ENCODE data around the gene MAGI2.

MAGI2 gene

DNA sequence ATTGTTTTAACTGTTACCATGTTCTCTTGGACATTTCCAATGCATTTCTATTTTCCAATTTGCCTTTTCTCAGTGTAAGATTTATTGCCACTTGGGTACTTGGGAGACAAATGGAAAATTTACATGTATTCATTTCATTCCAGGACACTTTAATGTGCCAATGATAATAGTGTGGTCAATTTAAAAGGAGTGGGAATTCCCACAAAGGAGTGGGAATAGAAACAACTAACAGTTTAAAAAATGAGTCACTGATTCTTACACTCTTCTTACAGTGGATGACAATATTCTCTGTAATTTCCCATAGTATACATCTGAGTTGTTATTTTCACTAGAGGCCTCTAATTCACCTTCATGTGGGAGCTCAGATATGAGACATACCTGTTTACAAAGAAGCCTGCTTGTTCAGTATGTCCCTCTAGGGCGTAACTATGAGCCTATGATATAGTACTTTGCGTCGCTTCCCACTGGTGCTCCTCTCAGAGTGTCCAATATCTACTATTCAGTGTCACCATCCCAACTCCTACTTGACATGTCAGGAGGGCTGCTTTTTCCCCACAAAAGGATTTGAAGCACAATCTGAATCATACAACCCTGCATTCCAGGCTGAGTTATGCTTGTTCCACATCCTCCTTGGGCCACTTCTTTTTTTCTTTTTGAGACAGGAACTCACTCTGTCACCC, 1353.6 kb downstream of the MAGI2 start:
- Histone ChIP-seq H3K27me3 (ENCODE audit: control insufficient read depth in 1 of 2, insufficient read depth in 2 of 2, low read length in 2 of 2) (no peaks in the 10 kb centered on the region), H3K9me3 (ENCODE audit: control insufficient read depth in 2 of 2, low read length in 2 of 2) (no peaks in the 10 kb centered on the region), H3K9ac (ENCODE audit: low read length in 2 of 2) (no peak overlapping the region), H3K4me3 (ENCODE audit: low read length in 2 of 2) (no peak overlapping the region), H3K27ac (ENCODE audit: low read length) (no peak overlapping the region), H3K4me1 (ENCODE audit: control insufficient read depth, insufficient read depth, low read length) (no peaks in the 10 kb centered on the region), H3K36me3 (ENCODE audit: control insufficient read depth in 2 of 2, insufficient read depth in 2 of 2, low read length in 2 of 2) (no peaks in the 10 kb centered on the region)

GRCh38 chr7:78095549-78095948, 1357.9 kb downstream of the MAGI2 start:
- H3K4me1 ChIP-seq (ENCODE audit: control insufficient read depth, insufficient read depth, low read length) = no peaks in the 10 kb centered on the region

GRCh38 chr7:78092331-78092730, 1361.1 kb downstream of the MAGI2 start:
- no peaks in the 10 kb centered on the region for H3K36me3 ChIP-seq (ENCODE audit: control insufficient read depth in 2 of 2, insufficient read depth in 2 of 2, low read length in 2 of 2)
- H3K4me3 ChIP-seq (ENCODE audit: low read length in 2 of 2) = no peak overlapping the region
- H3K4me1 ChIP-seq (ENCODE audit: control insufficient read depth, insufficient read depth, low read length) = no peaks in the 10 kb centered on the region

More at GRCh38 chr7:78095549-78095948, 1357.9 kb downstream of the MAGI2 start:
- Histone ChIP-seq H3K36me3 (ENCODE audit: control insufficient read depth in 2 of 2, insufficient read depth in 2 of 2, low read length in 2 of 2) (no peaks in the 10 kb centered on the region), H3K4me3 (ENCODE audit: low read length in 2 of 2) (no peak overlapping the region), H3K9ac (ENCODE audit: low read length in 2 of 2) (no peak overlapping the region), H3K27me3 (ENCODE audit: control insufficient read depth in 1 of 2, insufficient read depth in 2 of 2, low read length in 2 of 2) (no peaks in the 10 kb centered on the region), H3K27ac (ENCODE audit: low read length) (no peak overlapping the region), H3K9me3 (ENCODE audit: control insufficient read depth in 2 of 2, low read length in 2 of 2) (no peaks in the 10 kb centered on the region)

DNA sequence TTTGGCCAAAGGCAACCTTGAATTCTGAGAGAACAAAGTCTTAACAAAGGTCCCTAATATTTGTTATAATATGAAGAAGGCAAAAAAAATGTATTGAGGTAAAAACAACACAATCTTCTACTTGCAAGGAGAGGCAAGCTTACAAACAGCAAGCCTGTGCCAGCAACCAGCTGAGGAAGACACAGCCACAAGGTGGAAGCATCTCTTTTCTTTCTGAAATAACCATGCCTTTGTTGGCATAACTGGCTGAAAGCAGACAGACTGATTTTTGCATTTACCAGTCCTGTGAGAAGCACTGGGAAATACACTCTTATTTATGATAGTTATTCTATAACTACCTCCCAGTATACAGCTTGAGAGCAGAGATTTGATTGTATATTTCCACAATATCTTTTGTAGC, 1362.9 kb downstream of the MAGI2 start:
- no peak overlapping the region for H3K9ac ChIP-seq (ENCODE audit: low read length in 2 of 2)
- H3K4me1 ChIP-seq (ENCODE audit: control insufficient read depth, insufficient read depth, low read length) = no peaks in the 10 kb centered on the region
- no peaks in the 10 kb centered on the region for H3K36me3 ChIP-seq (ENCODE audit: control insufficient read depth in 2 of 2, insufficient read depth in 2 of 2, low read length in 2 of 2)
- no peaks in the 10 kb centered on the region for H3K27me3 ChIP-seq (ENCODE audit: control insufficient read depth in 1 of 2, insufficient read depth in 2 of 2, low read length in 2 of 2)
- no peaks in the 10 kb centered on the region for H3K9me3 ChIP-seq (ENCODE audit: control insufficient read depth in 2 of 2, low read length in 2 of 2)
- H3K27ac ChIP-seq (ENCODE audit: low read length) = no peak overlapping the region
- no peak overlapping the region for H3K4me3 ChIP-seq (ENCODE audit: low read length in 2 of 2)

More at GRCh38 chr7:78092331-78092730, 1361.1 kb downstream of the MAGI2 start:
- Histone ChIP-seq H3K27me3 (ENCODE audit: control insufficient read depth in 1 of 2, insufficient read depth in 2 of 2, low read length in 2 of 2) (no peaks in the 10 kb centered on the region), H3K9ac (ENCODE audit: low read length in 2 of 2) (no peak overlapping the region), H3K9me3 (ENCODE audit: control insufficient read depth in 2 of 2, low read length in 2 of 2) (no peaks in the 10 kb centered on the region), H3K27ac (ENCODE audit: low read length) (no peak overlapping the region)

DNA sequence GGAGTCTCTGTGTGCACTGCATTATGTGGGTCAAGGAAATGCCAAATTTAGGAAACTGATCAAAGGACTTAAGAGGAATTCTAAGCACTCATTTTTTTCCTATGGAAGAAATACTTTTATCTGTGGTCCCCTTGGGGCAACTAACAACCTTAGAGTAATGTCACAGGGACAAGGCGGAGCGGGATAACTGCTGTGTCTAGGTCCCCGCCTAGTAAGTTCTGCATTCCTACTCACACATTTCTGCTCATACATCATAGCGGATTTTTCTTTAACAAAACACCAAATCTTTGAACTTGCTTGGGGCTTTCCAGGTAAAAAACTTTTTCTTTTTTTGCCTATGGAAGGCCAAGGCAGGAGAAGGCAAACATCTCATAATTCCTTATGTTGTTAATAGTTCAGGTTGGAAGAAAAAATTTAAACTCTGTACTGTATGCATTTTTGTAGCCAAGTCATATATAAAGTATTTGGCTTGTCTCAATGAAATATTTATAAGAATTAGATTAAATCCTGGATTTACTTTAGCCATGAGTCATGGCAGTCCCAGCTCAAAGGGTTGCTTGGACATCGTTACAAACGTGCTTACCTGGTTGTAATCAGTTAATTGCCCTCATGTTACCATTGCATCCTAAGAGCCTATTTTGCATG, 1369.9 kb downstream of the MAGI2 start:
- H3K4me3 ChIP-seq (ENCODE audit: low read length in 2 of 2) = no peak overlapping the region
- H3K27ac ChIP-seq (ENCODE audit: low read length) = no peak overlapping the region

GRCh38 chr7:78082556-78082955, 1370.9 kb downstream of the MAGI2 start:
- no peak overlapping the region for H3K4me3 ChIP-seq (ENCODE audit: low read length in 2 of 2)
- H3K27me3 ChIP-seq (ENCODE audit: control insufficient read depth in 1 of 2, insufficient read depth in 2 of 2, low read length in 2 of 2) = no peaks in the 10 kb centered on the region
- no peaks in the 10 kb centered on the region for H3K4me1 ChIP-seq (ENCODE audit: control insufficient read depth, insufficient read depth, low read length)
- no peaks in the 10 kb centered on the region for H3K9me3 ChIP-seq (ENCODE audit: control insufficient read depth in 2 of 2, low read length in 2 of 2)
- no peak overlapping the region for H3K27ac ChIP-seq (ENCODE audit: low read length)
- H3K9ac ChIP-seq (ENCODE audit: low read length in 2 of 2) = no peak overlapping the region
- H3K36me3 ChIP-seq (ENCODE audit: control insufficient read depth in 2 of 2, insufficient read depth in 2 of 2, low read length in 2 of 2) = no peaks in the 10 kb centered on the region

More for the DNA sequence above, 1369.9 kb downstream of the MAGI2 start:
- Histone ChIP-seq H3K9ac (ENCODE audit: low read length in 2 of 2) (no peak overlapping the region), H3K27me3 (ENCODE audit: control insufficient read depth in 1 of 2, insufficient read depth in 2 of 2, low read length in 2 of 2) (no peaks in the 10 kb centered on the region), H3K4me1 (ENCODE audit: control insufficient read depth, insufficient read depth, low read length) (no peaks in the 10 kb centered on the region), H3K9me3 (ENCODE audit: control insufficient read depth in 2 of 2, low read length in 2 of 2) (no peaks in the 10 kb centered on the region), H3K36me3 (ENCODE audit: control insufficient read depth in 2 of 2, insufficient read depth in 2 of 2, low read length in 2 of 2) (no peaks in the 10 kb centered on the region)

DNA sequence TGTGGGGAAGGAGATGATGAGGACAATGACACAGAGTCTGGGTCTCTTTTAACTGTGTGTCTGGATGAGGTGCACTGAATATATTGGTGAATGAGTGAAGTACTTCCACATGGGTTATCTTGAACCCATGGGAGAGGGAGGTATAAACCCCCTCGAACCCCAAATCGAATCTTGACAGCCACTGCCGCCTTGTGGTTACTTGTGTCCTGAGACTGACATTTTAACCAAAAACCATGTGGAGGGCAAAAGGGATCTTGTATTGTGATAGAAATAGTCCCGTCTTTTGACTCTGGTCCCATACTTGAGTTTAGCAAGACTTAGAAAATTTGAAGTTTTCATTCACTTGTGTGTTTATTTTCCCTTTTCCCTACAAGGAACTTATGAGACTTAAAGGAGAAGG, 1371.6 kb downstream of the MAGI2 start:
- no peak overlapping the region for H3K4me3 ChIP-seq (ENCODE audit: low read length in 2 of 2)
- no peak overlapping the region for H3K27ac ChIP-seq (ENCODE audit: low read length)
- H3K9me3 ChIP-seq (ENCODE audit: control insufficient read depth in 2 of 2, low read length in 2 of 2) = no peaks in the 10 kb centered on the region
- no peak overlapping the region for H3K9ac ChIP-seq (ENCODE audit: low read length in 2 of 2)
- no peaks in the 10 kb centered on the region for H3K4me1 ChIP-seq (ENCODE audit: control insufficient read depth, insufficient read depth, low read length)
- no peaks in the 10 kb centered on the region for H3K36me3 ChIP-seq (ENCODE audit: control insufficient read depth in 2 of 2, insufficient read depth in 2 of 2, low read length in 2 of 2)
- no peaks in the 10 kb centered on the region for H3K27me3 ChIP-seq (ENCODE audit: control insufficient read depth in 1 of 2, insufficient read depth in 2 of 2, low read length in 2 of 2)

GRCh38 chr7:78081344-78081743, 1372.1 kb downstream of the MAGI2 start:
- Histone ChIP-seq H3K27me3 (ENCODE audit: control insufficient read depth in 1 of 2, insufficient read depth in 2 of 2, low read length in 2 of 2) (no peaks in the 10 kb centered on the region), H3K9me3 (ENCODE audit: control insufficient read depth in 2 of 2, low read length in 2 of 2) (no peaks in the 10 kb centered on the region), H3K36me3 (ENCODE audit: control insufficient read depth in 2 of 2, insufficient read depth in 2 of 2, low read length in 2 of 2) (no peaks in the 10 kb centered on the region), H3K4me1 (ENCODE audit: control insufficient read depth, insufficient read depth, low read length) (no peaks in the 10 kb centered on the region), H3K4me3 (ENCODE audit: low read length in 2 of 2) (no peak overlapping the region), H3K27ac (ENCODE audit: low read length) (no peak overlapping the region), H3K9ac (ENCODE audit: low read length in 2 of 2) (no peak overlapping the region)

DNA sequence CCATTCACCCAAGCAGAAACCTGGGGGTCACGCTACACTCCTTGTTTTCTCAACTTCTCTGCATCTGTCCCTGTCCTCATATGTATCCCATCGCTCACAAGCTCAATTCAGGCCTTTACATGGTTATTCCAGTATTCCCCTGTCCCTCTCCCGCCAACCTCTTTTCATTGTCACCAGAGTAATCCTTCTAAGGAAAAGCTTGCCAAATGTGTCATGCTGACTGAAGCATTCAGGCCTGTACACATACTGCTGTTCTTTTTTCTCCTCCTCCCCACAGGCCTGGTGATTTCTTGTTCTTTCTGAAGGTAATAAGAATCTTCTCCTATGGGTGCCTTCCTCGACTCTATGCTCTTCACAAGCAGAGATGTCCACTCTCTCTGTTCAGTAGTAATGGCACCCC, 1372.7 kb downstream of the MAGI2 start:
- Histone ChIP-seq H3K9ac (ENCODE audit: low read length in 2 of 2) (no peak overlapping the region), H3K27ac (ENCODE audit: low read length) (no peak overlapping the region), H3K9me3 (ENCODE audit: control insufficient read depth in 2 of 2, low read length in 2 of 2) (no peaks in the 10 kb centered on the region), H3K27me3 (ENCODE audit: control insufficient read depth in 1 of 2, insufficient read depth in 2 of 2, low read length in 2 of 2) (no peaks in the 10 kb centered on the region), H3K36me3 (ENCODE audit: control insufficient read depth in 2 of 2, insufficient read depth in 2 of 2, low read length in 2 of 2) (no peaks in the 10 kb centered on the region), H3K4me3 (ENCODE audit: low read length in 2 of 2) (no peak overlapping the region), H3K4me1 (ENCODE audit: control insufficient read depth, insufficient read depth, low read length) (no peaks in the 10 kb centered on the region)

DNA sequence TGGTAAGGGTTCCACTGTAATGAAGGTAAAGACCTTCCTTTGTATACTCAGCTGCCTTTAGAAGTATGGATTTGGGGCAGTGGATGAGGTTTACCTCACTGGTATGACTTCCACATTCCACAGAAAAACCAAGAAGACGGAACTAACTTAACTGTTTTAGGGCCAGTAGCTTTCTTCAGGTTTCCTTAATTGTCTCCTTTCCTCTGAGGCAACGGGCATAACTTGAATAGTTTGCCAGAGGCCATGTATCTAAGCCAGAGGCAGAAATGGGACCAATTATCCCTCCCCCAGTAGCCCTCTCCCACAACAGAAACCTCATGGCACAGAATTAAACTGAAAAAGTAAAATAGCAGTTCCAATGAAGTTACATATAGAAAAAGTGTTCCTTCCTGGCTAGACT, 1373.2 kb downstream of the MAGI2 start:
- Histone ChIP-seq H3K9ac (ENCODE audit: low read length in 2 of 2) (no peak overlapping the region), H3K9me3 (ENCODE audit: control insufficient read depth in 2 of 2, low read length in 2 of 2) (no peaks in the 10 kb centered on the region), H3K27ac (ENCODE audit: low read length) (no peak overlapping the region), H3K4me1 (ENCODE audit: control insufficient read depth, insufficient read depth, low read length) (no peaks in the 10 kb centered on the region), H3K4me3 (ENCODE audit: low read length in 2 of 2) (no peak overlapping the region), H3K36me3 (ENCODE audit: control insufficient read depth in 2 of 2, insufficient read depth in 2 of 2, low read length in 2 of 2) (no peaks in the 10 kb centered on the region), H3K27me3 (ENCODE audit: control insufficient read depth in 1 of 2, insufficient read depth in 2 of 2, low read length in 2 of 2) (no peaks in the 10 kb centered on the region)

DNA sequence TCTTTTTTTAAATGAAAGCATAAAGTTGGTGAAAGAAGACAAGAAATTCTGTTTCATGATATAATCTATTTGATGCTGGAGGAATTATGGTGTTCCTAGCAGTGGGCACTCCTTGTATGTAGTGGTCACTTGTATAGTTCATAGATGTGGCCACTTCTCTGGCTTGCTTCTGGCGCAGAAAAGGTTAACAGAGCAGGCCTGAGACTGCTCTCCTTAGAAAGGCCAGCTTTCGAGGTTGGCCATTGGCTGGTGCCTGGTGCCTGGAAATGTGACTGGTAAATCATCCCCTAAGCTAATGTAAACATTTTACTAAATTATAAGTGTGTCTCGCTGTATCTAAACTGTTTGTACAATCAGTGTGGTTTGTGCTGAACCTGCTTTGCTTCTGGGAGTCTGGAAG, 1378.8 kb downstream of the MAGI2 start:
- Histone ChIP-seq H3K4me1 (ENCODE audit: control insufficient read depth, insufficient read depth, low read length) (no peaks in the 10 kb centered on the region), H3K9ac (ENCODE audit: low read length in 2 of 2) (no peak overlapping the region), H3K27me3 (ENCODE audit: control insufficient read depth in 1 of 2, insufficient read depth in 2 of 2, low read length in 2 of 2) (no peaks in the 10 kb centered on the region), H3K36me3 (ENCODE audit: control insufficient read depth in 2 of 2, insufficient read depth in 2 of 2, low read length in 2 of 2) (no peaks in the 10 kb centered on the region), H3K9me3 (ENCODE audit: control insufficient read depth in 2 of 2, low read length in 2 of 2) (no peaks in the 10 kb centered on the region), H3K27ac (ENCODE audit: low read length) (no peak overlapping the region), H3K4me3 (ENCODE audit: low read length in 2 of 2) (no peak overlapping the region)
